Neuronal stem cell (in vitro differentiated cells): ENCODE data around the gene FHL2.

Experiments
- DNase-seq: peaks from one replicate; pipeline ENCODE4 v3.0.0-alpha.2; 2013; ENCODE audit warnings: low spot score
- H2AFZ ChIP-seq: one replicate; pipeline ENCODE4 v1.6.1; 2013; ENCODE audit warnings: mild to moderate bottlenecking, low read length, inconsistent platforms
- H2AK5ac ChIP-seq: 2 replicates; pipeline ENCODE4 v1.6.1; 2013; ENCODE audit warnings: low read depth, mild to moderate bottlenecking, inconsistent platforms, low read length, moderate library complexity, mixed read lengths
- H2BK120ac ChIP-seq: 2 replicates; pipeline ENCODE4 v1.6.1; 2013; ENCODE audit warnings: low read depth, mild to moderate bottlenecking, inconsistent platforms, low read length, moderate library complexity, mixed read lengths
- H2BK12ac ChIP-seq: one replicate; pipeline ENCODE4 v1.6.1; 2013; ENCODE audit warnings: low read length, inconsistent platforms
- H2BK15ac ChIP-seq: 2 replicates; pipeline ENCODE4 v1.6.1; 2013; ENCODE audit warnings: mild to moderate bottlenecking, low read length, inconsistent platforms, mixed read lengths
- H2BK5ac ChIP-seq: one replicate; pipeline ENCODE4 v1.6.1; 2013; ENCODE audit warnings: inconsistent platforms, mild to moderate bottlenecking, low read length, moderate library complexity
- H3K14ac ChIP-seq: one replicate; pipeline ENCODE4 v1.6.1; 2013; ENCODE audit warnings: low read length, inconsistent platforms
- H3K18ac ChIP-seq: 2 replicates; pipeline ENCODE4 v1.6.1; 2013; ENCODE audit warnings: low read length, inconsistent platforms
- H3K23ac ChIP-seq: 2 replicates; pipeline ENCODE4 v1.6.1; 2013; ENCODE audit warnings: low read depth, mild to moderate bottlenecking, mixed read lengths, low read length, inconsistent platforms; ENCODE audit not compliant: poor library complexity
- H3K27ac ChIP-seq: replicated peaks from 3 replicates; pipeline ENCODE4 v1.5.1; 2013; ENCODE audit warnings: low read length, inconsistent platforms
- H3K27me3 ChIP-seq, 3 experiments: 2 replicates each; pipeline ENCODE4 v1.6.1; 2013; ENCODE audit warnings: low read length in 3 of 3, mild to moderate bottlenecking in 2 of 3, inconsistent platforms in 1 of 3, low read depth in 1 of 3, mixed read lengths in 1 of 3, moderate library complexity in 1 of 3; ENCODE audit not compliant: control insufficient read depth in 3 of 3, insufficient read depth in 3 of 3
- H3K36me3 ChIP-seq, 2 donors: replicated peaks in 1 of 2; 2 replicates each; pipeline ENCODE4 v1.6.1; 2013; ENCODE audit warnings: low read length in 2 of 2; ENCODE audit not compliant: control insufficient read depth in 2 of 2, insufficient read depth in 2 of 2
- H3K4ac ChIP-seq: 2 replicates; pipeline ENCODE4 v1.6.1; 2013; ENCODE audit warnings: inconsistent platforms, mild to moderate bottlenecking, low read length, moderate library complexity
- H3K4me1 ChIP-seq, 2 donors: 1 replicate in 1 of 2; 2 replicates in 1 of 2; pipeline ENCODE4 v1.6.1; 2013; ENCODE audit warnings: low read length in 2 of 2, low read depth in 1 of 2; ENCODE audit not compliant: control insufficient read depth in 2 of 2, insufficient read depth in 1 of 2
- H3K4me2 ChIP-seq: one replicate; pipeline ENCODE4 v1.6.1; 2013; ENCODE audit warnings: mild to moderate bottlenecking, low read length, inconsistent platforms; ENCODE audit not compliant: insufficient read depth, poor library complexity, severe bottlenecking
- H3K4me3 ChIP-seq, 2 donors: 2 replicates each; pipeline ENCODE4 v1.5.1; 2013; ENCODE audit warnings: low read length in 2 of 2, mild to moderate bottlenecking in 2 of 2, inconsistent platforms in 1 of 2, moderate library complexity in 1 of 2
- H3K79me1 ChIP-seq: one replicate; pipeline ENCODE4 v1.6.1; 2013; ENCODE audit warnings: low read depth, mild to moderate bottlenecking, inconsistent platforms, low read length, moderate library complexity
- H3K9ac ChIP-seq: one replicate; pipeline ENCODE4 v1.6.1; 2013; ENCODE audit warnings: mild to moderate bottlenecking, low read depth, low read length, inconsistent platforms; ENCODE audit not compliant: poor library complexity
- H3K9me3 ChIP-seq, 2 donors: replicated peaks in 1 of 2; 2 replicates each; pipeline versions ENCODE3 to v1.6.1; 2013; ENCODE audit warnings: low read length in 2 of 2, mild to moderate bottlenecking in 2 of 2, inconsistent platforms in 1 of 2, low read depth in 1 of 2, mixed read lengths in 1 of 2, moderate library complexity in 1 of 2; ENCODE audit not compliant: control insufficient read depth in 2 of 2, insufficient read depth in 1 of 2
- H4K8ac ChIP-seq: one replicate; pipeline ENCODE4 v1.6.1; 2013; ENCODE audit warnings: low read depth, mild to moderate bottlenecking, inconsistent platforms, low read length, moderate library complexity
- H4K91ac ChIP-seq: one replicate; pipeline ENCODE4 v1.6.1; 2013; ENCODE audit warnings: low read length, low read depth, mild to moderate bottlenecking, inconsistent platforms; ENCODE audit not compliant: poor library complexity
- WGBS, 2 donors: extraction: QIAGEN DNeasy Blood & Tissue Kit; methylation state at CpG; one replicate each; pipeline ENCODE4 v1.1.7; 2013; ENCODE audit warnings: missing lambda C conversion rate in 2 of 2, mixed read lengths in 1 of 2; ENCODE audit not compliant: insufficient read length in 2 of 2, insufficient replicate concordance in 1 of 2; ENCODE audit errors: extremely low coverage in 2 of 2; 5-methylcytosine and 5-hydroxymethylcytosine counted together

FHL2 gene

GRCh38 chr2:105405291-105405690 is 6.4 kb upstream of the FHL2 start:
- Histone ChIP-seq H2AFZ (peak overlapping the region; percentile 27), H3K27ac (no peak overlapping the region)
- DNase-seq: no peak

GRCh38 chr2:105404736-105405135 is 5.9 kb upstream of the FHL2 start:
- H3K4me1 ChIP-seq: peaks cover 2 to 5% of the 10 kb centered on the region in 2 donors
- H3K4me2 ChIP-seq: no peak overlapping the region
- peaks cover under 1 to 4% of the 10 kb centered on the region in 2 donors for H3K9me3 ChIP-seq
- H2BK5ac ChIP-seq: no peak overlapping the region
- WGBS, 2 donors: no CpG with 5 or more reads among the region's 3 CpGs
- H2BK15ac ChIP-seq: no peak overlapping the region
- H2BK12ac ChIP-seq: no peak overlapping the region
- peak overlapping the region; percentile 50 for H2AFZ ChIP-seq
- no peak overlapping the region for H4K91ac ChIP-seq
- no peak overlapping the region for H2BK120ac ChIP-seq
- no peak for DNase-seq
- H3K27ac ChIP-seq: no peak overlapping the region
- H3K36me3 ChIP-seq: no peaks in the 10 kb centered on the region
- no peak overlapping the region for H3K18ac ChIP-seq
- H2AK5ac ChIP-seq: no peak overlapping the region
- no peak overlapping the region for H3K14ac ChIP-seq
- no peaks in the 10 kb centered on the region for H3K79me1 ChIP-seq
- H3K9ac ChIP-seq: no peak overlapping the region
- no peak overlapping the region for H3K4me3 ChIP-seq
- no peak overlapping the region for H3K4ac ChIP-seq
- H3K27me3 ChIP-seq: peaks cover 0 to 13% (median 3%) of the 10 kb centered on the region in 3 experiments
- H4K8ac ChIP-seq: no peak overlapping the region
- H3K23ac ChIP-seq: no peak overlapping the region

More at GRCh38 chr2:105405291-105405690, 6.4 kb upstream of the FHL2 start:
- Histone ChIP-seq H4K91ac (no peak overlapping the region), H4K8ac (no peak overlapping the region), H3K27me3 (peaks cover 0 to 13% (median 3%) of the 10 kb centered on the region in 3 experiments), H3K4me1 (peaks cover 2 to 5% of the 10 kb centered on the region in 2 donors), H3K4ac (no peak overlapping the region), H3K4me2 (no peak overlapping the region), H2AK5ac (no peak overlapping the region), H2BK12ac (no peak overlapping the region), H2BK120ac (no peak overlapping the region), H2BK5ac (no peak overlapping the region), H3K9ac (no peak overlapping the region), H3K14ac (no peak overlapping the region), H3K9me3 (peaks cover 0 to 5% of the 10 kb centered on the region in 2 donors), H3K79me1 (no peaks in the 10 kb centered on the region), H2BK15ac (no peak overlapping the region), H3K23ac (no peak overlapping the region), H3K4me3 (no peak overlapping the region), H3K18ac (no peak overlapping the region), H3K36me3 (no peaks in the 10 kb centered on the region)
- WGBS, 2 donors: no CpG with 5 or more reads among the region's 4 CpGs

DNA sequence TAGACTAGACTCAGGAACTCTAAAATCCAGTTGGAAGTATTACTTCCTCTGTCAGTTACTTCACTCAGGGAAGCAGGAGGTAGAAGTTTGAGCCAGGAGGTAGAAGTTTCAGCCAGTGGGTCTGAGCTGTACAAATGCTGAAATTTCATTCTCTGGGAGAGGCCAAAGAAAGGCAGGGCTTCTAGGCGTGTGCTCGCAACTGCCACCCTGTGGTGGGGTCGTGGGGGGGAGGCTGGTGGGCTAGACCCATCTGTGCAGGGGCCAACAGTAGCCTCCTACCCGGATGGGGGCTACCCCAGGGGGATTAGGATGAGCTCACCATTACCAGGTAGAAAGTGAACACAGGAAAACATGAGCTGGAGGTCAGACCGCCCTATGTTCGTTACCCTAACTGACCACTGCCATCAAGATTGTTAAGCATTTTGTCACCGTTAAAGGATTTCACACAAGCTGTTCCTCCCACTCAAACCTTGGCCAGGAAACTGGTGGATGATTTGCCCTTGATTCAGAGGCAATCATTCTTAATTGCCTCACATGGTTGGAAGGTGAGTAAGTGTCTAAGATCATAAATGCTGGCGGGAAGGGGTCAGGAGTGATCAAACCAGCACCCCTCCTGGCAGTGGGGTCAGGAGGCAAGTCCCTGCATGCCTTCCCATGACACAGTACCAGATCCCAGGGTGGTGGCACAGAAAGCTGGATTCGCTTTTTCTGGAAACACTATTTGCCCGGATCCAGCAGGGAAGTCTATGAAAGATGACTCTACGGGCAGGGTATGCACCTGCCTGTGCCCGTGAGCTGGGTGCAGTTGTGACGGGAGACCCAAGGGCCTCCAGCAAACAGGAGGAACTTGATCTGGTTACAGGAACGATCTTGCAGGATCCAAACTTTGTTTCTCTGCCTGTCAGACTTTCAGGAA is 5.2 kb upstream of the FHL2 start:
- H4K8ac ChIP-seq: no peak overlapping the region
- H3K9ac ChIP-seq: no peak overlapping the region
- H4K91ac ChIP-seq: no peak overlapping the region
- H2AFZ ChIP-seq: peak overlapping the region; percentile 50
- no peak overlapping the region for H3K23ac ChIP-seq
- no peak overlapping the region for H3K4me3 ChIP-seq
- H3K4me1 ChIP-seq: peaks cover 2 to 5% of the 10 kb centered on the region in 2 donors
- H3K14ac ChIP-seq: no peak overlapping the region
- H2BK12ac ChIP-seq: no peak overlapping the region
- no peak overlapping the region for H3K4ac ChIP-seq
- no peak overlapping the region for H3K27ac ChIP-seq
- H3K27me3 ChIP-seq: peaks cover 0 to 13% (median 8%) of the 10 kb centered on the region in 3 experiments
- no peak overlapping the region for H2BK15ac ChIP-seq
- H3K79me1 ChIP-seq: no peaks in the 10 kb centered on the region
- no peak overlapping the region for H2BK120ac ChIP-seq
- H3K9me3 ChIP-seq: peaks cover 6 to 7% of the 10 kb centered on the region in 2 donors
- no peak overlapping the region for H3K4me2 ChIP-seq
- H3K36me3 ChIP-seq: no peaks in the 10 kb centered on the region
- H2BK5ac ChIP-seq: peak overlapping the region; percentile 45
- H2AK5ac ChIP-seq: no peak overlapping the region
- no peak overlapping the region for H3K18ac ChIP-seq
- WGBS, 2 donors: no CpG with 5 or more reads among the region's 14 CpGs
- no peak for DNase-seq

DNA sequence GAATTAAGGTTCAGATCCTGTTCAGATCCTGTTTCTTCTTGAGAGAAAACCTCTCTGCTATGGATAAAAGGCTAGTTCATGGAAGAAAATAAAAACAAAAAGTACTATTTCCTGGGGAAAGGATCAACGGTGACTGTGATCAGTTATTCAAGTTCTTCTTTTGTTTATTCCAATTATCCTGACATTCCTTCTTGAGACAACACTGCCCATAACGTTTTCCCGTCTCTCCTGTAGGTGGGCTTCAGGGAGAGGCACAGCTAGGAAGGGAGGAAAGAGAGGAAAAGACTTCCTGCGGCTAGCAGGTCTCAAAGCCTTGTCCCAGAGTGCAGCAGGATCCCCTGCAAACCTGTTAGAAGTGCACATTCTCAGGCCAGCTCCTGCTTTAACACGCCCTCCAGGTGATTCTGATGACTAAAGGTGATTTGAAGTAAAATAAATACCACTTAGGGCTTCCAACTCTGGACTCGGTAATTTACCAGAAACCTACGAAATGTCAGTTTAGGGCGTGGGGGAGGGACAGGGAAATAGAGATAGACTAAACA is 4.5 kb upstream of the FHL2 start:
- Histone ChIP-seq H2BK5ac (no peak overlapping the region), H3K23ac (no peak overlapping the region), H2AK5ac (no peak overlapping the region), H4K91ac (no peak overlapping the region), H4K8ac (no peak overlapping the region), H3K4me2 (no peak overlapping the region), H3K27ac (no peak overlapping the region), H3K18ac (no peak overlapping the region), H3K27me3 (peaks cover 0 to 8% (median 7%) of the 10 kb centered on the region in 3 experiments), H3K9ac (no peak overlapping the region), H2BK12ac (no peak overlapping the region), H3K36me3 (no peaks in the 10 kb centered on the region), H3K9me3 (peaks cover 6 to 7% of the 10 kb centered on the region in 2 donors), H2AFZ (peak overlapping the region; percentile 50), H3K14ac (no peak overlapping the region), H3K4me1 (peaks cover 2% of the 10 kb centered on the region in 2 donors), H3K4me3 (no peak overlapping the region), H3K4ac (no peak overlapping the region), H3K79me1 (no peaks in the 10 kb centered on the region), H2BK15ac (no peak overlapping the region), H2BK120ac (no peak overlapping the region)
- WGBS, 2 donors: no CpG with 5 or more reads among the region's 8 CpGs
- no peak for DNase-seq
